ENCODE results near the gene KRT35. TPM values are rescaled to one million over a fixed set of nuclear protein-coding genes. Genes with fewer than 3 reads are reported as not detected.

Gene KRT35
- total RNA-seq, 2 donors from 2014 or later: not detected

GRCh38 chr17:41521574-41522261, 40.8 kb upstream of the KRT35 start:
- DNase-seq (ENCODE audit: low spot score) (no peak), ATAC-seq (ENCODE audit: insufficient number of reproducible peaks, low FRiP score, low read depth) (no peak)
- H3K4me1 ChIP-seq (ENCODE audit: control insufficient read depth in 1 of 2, low read depth in 2 of 2): no peaks in the 10 kb centered on the region
- H3K9me3 ChIP-seq: no peaks in the 10 kb centered on the region
- no peak for TF ChIP-seq CTCF (IDR thresholded peaks at IDR 0.05)
- no peaks in the 10 kb centered on the region for H3K27me3 ChIP-seq (replicated peaks; ENCODE audit: insufficient read depth)
- H3K36me3 ChIP-seq: no peaks in the 10 kb centered on the region
- H3K4me3 ChIP-seq: no peak overlapping the region
- no peak overlapping the region for H3K27ac ChIP-seq

GRCh38 chr17:41520821-41521521, 40.0 kb upstream of the KRT35 start:
- Histone ChIP-seq H3K36me3 (no peaks in the 10 kb centered on the region), H3K27ac (no peak overlapping the region), H3K27me3 (replicated peaks; ENCODE audit: insufficient read depth) (no peaks in the 10 kb centered on the region), H3K4me3 (no peak overlapping the region), H3K4me1 (ENCODE audit: control insufficient read depth in 1 of 2, low read depth in 2 of 2) (no peaks in the 10 kb centered on the region), H3K9me3 (no peaks in the 10 kb centered on the region)
- no peak for ATAC-seq (ENCODE audit: insufficient number of reproducible peaks, low FRiP score, low read depth)
- DNase-seq (ENCODE audit: low spot score): no peak
- no peak for TF ChIP-seq CTCF (IDR thresholded peaks at IDR 0.05)

- no peaks in the 10 kb centered on the region for H3K27me3 ChIP-seq (replicated peaks; ENCODE audit: insufficient read depth)
- TF ChIP-seq CTCF (IDR thresholded peaks at IDR 0.05): no peak
- no peaks in the 10 kb centered on the region for H3K9me3 ChIP-seq
- ATAC-seq (ENCODE audit: insufficient number of reproducible peaks, low FRiP score, low read depth) (no peak), DNase-seq (ENCODE audit: low spot score) (no peak)
- no peaks in the 10 kb centered on the region for H3K4me1 ChIP-seq (ENCODE audit: control insufficient read depth in 1 of 2, low read depth in 2 of 2)
- H3K36me3 ChIP-seq: no peaks in the 10 kb centered on the region
- no peak overlapping the region for H3K27ac ChIP-seq
- H3K4me3 ChIP-seq: no peak overlapping the region
Observed at GRCh38 chr17:41519501-41520224, 38.7 kb upstream of the KRT35 start.

GRCh38 chr17:41518789-41519449, 38.0 kb upstream of the KRT35 start, which contains the start of gene KRT15:
TSS of gene KRT15 (minus strand) at chr17:41518890. CDS start at chr17:41518827, 63 bp downstream.
- Histone ChIP-seq H3K36me3 (no peaks in the 10 kb centered on the region), H3K9me3 (no peaks in the 10 kb centered on the region), H3K4me1 (ENCODE audit: control insufficient read depth in 1 of 2, low read depth in 2 of 2) (no peaks in the 10 kb centered on the region), H3K27ac (no peak within 1 kb of the TSS), H3K27me3 (replicated peaks; ENCODE audit: insufficient read depth) (no peaks in the 10 kb centered on the region), H3K4me3 (no peak within 1 kb of the TSS)
- DNase-seq (ENCODE audit: low spot score) (no peak), ATAC-seq (ENCODE audit: insufficient number of reproducible peaks, low FRiP score, low read depth) (no peak)
- no peak for TF ChIP-seq CTCF (IDR thresholded peaks at IDR 0.05)

- TF ChIP-seq CTCF (IDR thresholded peaks at IDR 0.05): no peak
- no peak for ATAC-seq (ENCODE audit: insufficient number of reproducible peaks, low FRiP score, low read depth)
- no peak overlapping the region for H3K27ac ChIP-seq
- H3K36me3 ChIP-seq: no peaks in the 10 kb centered on the region
- DNase-seq (ENCODE audit: low spot score): no peak
- no peaks in the 10 kb centered on the region for H3K9me3 ChIP-seq
- H3K4me3 ChIP-seq: no peak overlapping the region
- H3K4me1 ChIP-seq (ENCODE audit: control insufficient read depth in 1 of 2, low read depth in 2 of 2): no peaks in the 10 kb centered on the region
- H3K27me3 ChIP-seq (replicated peaks; ENCODE audit: insufficient read depth): no peaks in the 10 kb centered on the region
Observed at GRCh38 chr17:41518031-41518430, 37.1 kb upstream of the KRT35 start.
